Stomach (tissue), 9 donors: Measurements from ENCODE around the gene NTM. TPM values are rescaled to one million over a fixed set of nuclear protein-coding genes. Genes with fewer than 3 reads are reported as not detected.

Experiments
- DNase-seq, 2 donors: peaks; one replicate each; pipeline versions ENCODE4 v3.0.0 to v3.0.0-alpha.2; 2013 to 2019
- H3K27ac ChIP-seq, 5 donors: fragments of 200-600 bp in 4 of 5; sonication (generic) in 4 of 5; one replicate each; pipeline ENCODE4 v1.5.1; 2013 to 2019; ENCODE audit warnings: mild to moderate bottlenecking in 1 of 5, moderate library complexity in 1 of 5
- H3K27me3 ChIP-seq, 3 donors: fragments of 200-600 bp; sonication (generic); one replicate each; pipeline ENCODE4 v1.5.1; 2017 to 2019; ENCODE audit warnings: mixed run types in 1 of 3
- H3K36me3 ChIP-seq, 4 donors: fragments of 200-600 bp; sonication (generic); 1 replicate in 3 of 4; 2 replicates in 1 of 4; pipeline ENCODE4 v1.5.1; 2016 to 2019
- H3K4me1 ChIP-seq, 4 donors: fragments of 200-600 bp; sonication (generic); one replicate each; pipeline ENCODE4 v1.5.1; 2016 to 2019
- H3K4me3 ChIP-seq, 4 donors: fragments of 200-600 bp; sonication (generic) in 3 of 4; one replicate each; pipeline ENCODE4 v1.5.1; 2016 to 2019; ENCODE audit warnings: mild to moderate bottlenecking in 1 of 4
- H3K9me3 ChIP-seq, 4 donors: fragments of 200-600 bp; sonication (generic); one replicate each; pipeline ENCODE4 v1.5.1; 2016 to 2019
- EP300 ChIP-seq: sonication (generic); formaldehyde crosslinking; IDR thresholded peaks from one replicate; pipeline ENCODE4 v1.6.1; 2017; ENCODE audit warnings: antibody characterized with exemption
- POLR2A ChIP-seq, 4 donors: fragments of 450-650 bp; IDR thresholded peaks; one replicate each; pipeline ENCODE4 v1.6.1; 2016; ENCODE audit warnings: antibody characterized with exemption in 4 of 4, control low read depth in 2 of 4, mild to moderate bottlenecking in 1 of 4, moderate library complexity in 1 of 4
- POLR2AphosphoS5 ChIP-seq, 3 donors: sonication (generic); formaldehyde crosslinking; IDR thresholded peaks; one replicate each; pipeline ENCODE4 v1.6.1; 2016; ENCODE audit warnings: antibody characterized with exemption in 3 of 3
- WGBS, 5 donors: extraction: QIAGEN DNeasy Blood & Tissue Kit in 3 of 5; methylation state at CpG; one replicate each; pipeline versions ENCODE4 v1.1.5 to v1.1.7; 2013 to 2018; 5-methylcytosine and 5-hydroxymethylcytosine counted together
- intact Hi-C: fragments of 100-400 bp; cut with DNase I; formaldehyde crosslinking; loops from one replicate; pipeline ENCODE4 v1.15.1; 2023; ENCODE audit warnings: low total_unique reads
- polyA plus RNA-seq, 3 donors: library from polyadenylated mRNA; stranded (reverse); fragments of 200-250 nt; gene quantifications; one replicate each; pipeline ENCODE4 v1.2.3, GENCODE V29; 2013
- total RNA-seq, 5 donors: library from RNA; depleted of rRNA; stranded (reverse); fragments of >200 nt; gene quantifications; one replicate each; pipeline versions ENCODE4 v1.1.0 to v1.2.3, GENCODE V29; 2014 to 2016
- TF ChIP-seq, protein P1 (sequence below), 7 experiments: fragments of 450-650 bp in 4 of 7; fragments of 200-600 bp in 3 of 7; sonication (generic) in 3 of 7; IDR thresholded peaks; one replicate each; pipeline ENCODE4 v1.5.1; 2016 to 2019; ENCODE audit warnings: antibody characterized with exemption in 7 of 7, control low read depth in 2 of 7, mild to moderate bottlenecking in 1 of 7
- donor health status: healthy with polysubstance abuse.
- donor health status: Bipolar disorder and iron deficiency.
- donor health status: healthy.

NTM gene
- total and polyA plus RNA-seq, 8 donors = 0.50 to 8.4 (median 1.3) TPM; not detected in 3

DNA sequence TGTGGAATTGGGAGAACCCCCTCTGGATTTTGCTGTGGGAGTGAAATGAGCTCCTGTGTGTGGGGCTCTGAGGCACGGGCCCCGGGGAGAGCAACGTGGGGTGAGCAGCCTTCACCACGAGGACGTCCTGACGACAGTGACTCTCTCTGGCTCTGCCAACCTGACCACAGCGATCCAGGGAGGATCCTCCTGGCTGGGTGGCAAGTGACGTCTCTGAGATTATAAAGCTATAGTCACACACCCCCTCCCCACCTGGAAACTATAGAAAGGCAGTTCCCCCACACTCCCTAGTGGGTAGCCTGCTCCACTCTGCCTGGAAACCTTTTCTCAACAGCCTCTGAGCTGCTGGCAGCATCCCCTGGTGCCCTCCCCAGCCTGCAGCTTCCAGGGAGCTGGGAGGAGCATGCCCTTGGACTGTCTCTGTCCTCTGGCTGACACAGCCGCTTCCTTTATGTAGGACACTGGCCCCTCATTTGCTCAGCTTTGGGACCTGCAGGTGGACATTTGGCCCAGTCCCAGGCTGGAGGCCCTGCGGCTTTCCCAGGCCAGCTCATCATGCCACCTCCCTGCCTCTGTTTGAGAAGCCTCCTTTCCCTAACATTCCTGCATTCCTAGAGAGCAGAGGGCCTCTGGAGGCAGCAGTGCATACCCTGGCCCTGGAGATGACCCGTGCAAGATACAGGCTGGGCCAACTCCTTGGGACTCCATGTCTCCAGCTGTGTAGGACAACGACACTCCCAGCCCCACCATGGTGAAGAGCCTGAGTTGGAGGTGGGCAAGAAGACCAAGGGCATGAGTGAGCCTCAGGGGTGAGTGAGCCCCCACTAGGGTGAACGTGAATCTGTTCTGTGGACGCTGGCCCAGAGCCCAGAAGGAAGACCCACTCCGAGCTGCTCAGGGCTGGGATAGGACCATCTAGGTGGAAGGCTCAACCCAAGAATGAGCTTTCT lies 314.0 kb downstream of the NTM start:
- TF ChIP-seq EP300 (no peak), POLR2A (IDR thresholded peaks at IDR 0.05) (no peak), POLR2AphosphoS5 (IDR thresholded peaks at IDR 0.05) (no peak)
- no peaks in the 10 kb centered on the region for H3K9me3 ChIP-seq
- DNase-seq = no peak
- peaks cover 0 to 9% (median 7%) of the 10 kb centered on the region in 4 donors for H3K4me1 ChIP-seq
- intact Hi-C loops = no loop called here
- no peak overlapping the region for H3K27ac ChIP-seq
- no peak overlapping the region for H3K4me3 ChIP-seq
- no peaks in the 10 kb centered on the region for H3K36me3 ChIP-seq
- WGBS, 5 donors = 69 to 78% (median 70%) methylated on average over 9 to 15 of the region's 15 CpGs
- H3K27me3 ChIP-seq = peaks cover 0 to 72% (median 11%) of the 10 kb centered on the region in 3 donors

DNA sequence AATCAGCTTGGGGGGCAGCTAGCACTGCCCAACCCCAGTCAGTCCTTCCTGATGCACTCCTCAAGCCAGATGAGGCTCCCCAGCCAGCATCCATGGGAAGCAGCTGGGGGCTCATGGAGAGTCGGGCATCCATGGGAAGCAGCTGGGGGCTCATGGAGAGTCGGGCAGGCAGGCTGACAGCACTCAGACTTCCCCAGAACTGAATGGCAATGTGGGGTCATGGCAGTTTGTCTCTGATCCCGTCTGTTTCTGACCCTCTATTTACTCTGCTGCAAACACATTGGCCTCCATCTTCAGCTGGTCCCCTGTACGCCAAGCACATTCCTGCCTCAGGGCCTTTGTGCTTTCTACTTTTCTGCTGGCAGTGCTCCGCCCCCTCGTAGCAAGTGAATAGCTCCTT lies 314.8 kb downstream of the NTM start:
- intact Hi-C loops = no loop called here
- no peaks in the 10 kb centered on the region for H3K36me3 ChIP-seq
- WGBS, 5 donors = 64 to 79% (median 78%) methylated on average over 6 of the region's 6 CpGs
- no peaks in the 10 kb centered on the region for H3K9me3 ChIP-seq
- H3K4me1 ChIP-seq = peaks cover 0 to 9% (median 7%) of the 10 kb centered on the region in 4 donors
- H3K27ac ChIP-seq = no peak overlapping the region
- H3K4me3 ChIP-seq = no peak overlapping the region
- no peak for DNase-seq
- TF ChIP-seq, protein P1, sequence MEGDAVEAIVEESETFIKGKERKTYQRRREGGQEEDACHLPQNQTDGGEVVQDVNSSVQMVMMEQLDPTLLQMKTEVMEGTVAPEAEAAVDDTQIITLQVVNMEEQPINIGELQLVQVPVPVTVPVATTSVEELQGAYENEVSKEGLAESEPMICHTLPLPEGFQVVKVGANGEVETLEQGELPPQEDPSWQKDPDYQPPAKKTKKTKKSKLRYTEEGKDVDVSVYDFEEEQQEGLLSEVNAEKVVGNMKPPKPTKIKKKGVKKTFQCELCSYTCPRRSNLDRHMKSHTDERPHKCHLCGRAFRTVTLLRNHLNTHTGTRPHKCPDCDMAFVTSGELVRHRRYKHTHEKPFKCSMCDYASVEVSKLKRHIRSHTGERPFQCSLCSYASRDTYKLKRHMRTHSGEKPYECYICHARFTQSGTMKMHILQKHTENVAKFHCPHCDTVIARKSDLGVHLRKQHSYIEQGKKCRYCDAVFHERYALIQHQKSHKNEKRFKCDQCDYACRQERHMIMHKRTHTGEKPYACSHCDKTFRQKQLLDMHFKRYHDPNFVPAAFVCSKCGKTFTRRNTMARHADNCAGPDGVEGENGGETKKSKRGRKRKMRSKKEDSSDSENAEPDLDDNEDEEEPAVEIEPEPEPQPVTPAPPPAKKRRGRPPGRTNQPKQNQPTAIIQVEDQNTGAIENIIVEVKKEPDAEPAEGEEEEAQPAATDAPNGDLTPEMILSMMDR (IDR thresholded peaks at IDR 0.05) = no peak
- TF ChIP-seq EP300 (no peak), POLR2A (IDR thresholded peaks at IDR 0.05) (no peak), POLR2AphosphoS5 (IDR thresholded peaks at IDR 0.05) (no peak)
- peaks cover 0 to 76% (median 11%) of the 10 kb centered on the region in 3 donors for H3K27me3 ChIP-seq

DNA sequence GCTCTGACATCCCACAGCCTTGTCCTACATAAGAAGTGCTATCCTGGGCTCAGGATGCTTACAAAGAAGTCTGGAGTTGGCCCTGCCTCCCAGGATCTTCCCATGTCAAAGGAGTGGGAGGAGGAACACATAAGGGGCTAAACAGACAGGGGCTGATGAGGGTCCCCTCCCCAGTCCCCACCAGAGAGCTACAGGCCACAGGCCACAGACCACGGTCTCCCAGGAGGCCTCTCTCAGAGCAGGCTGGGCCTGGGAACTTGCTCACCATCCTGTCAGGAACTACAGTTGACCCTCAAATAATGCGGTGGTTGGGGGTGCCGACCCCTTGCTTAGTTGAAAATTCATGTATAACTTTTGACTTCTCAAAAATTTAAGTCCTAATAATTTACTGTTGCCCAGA lies 315.5 kb downstream of the NTM start:
- DNase-seq = no peak
- H3K27me3 ChIP-seq = peaks cover 0 to 83% (median 11%) of the 10 kb centered on the region in 3 donors
- no peak overlapping the region for H3K4me3 ChIP-seq
- TF ChIP-seq POLR2AphosphoS5 (IDR thresholded peaks at IDR 0.05) = no peak
- H3K27ac ChIP-seq = no peak overlapping the region
- H3K9me3 ChIP-seq = no peaks in the 10 kb centered on the region
- intact Hi-C loops = no loop called here
- peaks cover 0 to 9% (median 7%) of the 10 kb centered on the region in 4 donors for H3K4me1 ChIP-seq
- 82 to 98% (median 91%) methylated on average over 3 of the region's 3 CpGs for WGBS, 5 donors
- H3K36me3 ChIP-seq = no peaks in the 10 kb centered on the region

DNA sequence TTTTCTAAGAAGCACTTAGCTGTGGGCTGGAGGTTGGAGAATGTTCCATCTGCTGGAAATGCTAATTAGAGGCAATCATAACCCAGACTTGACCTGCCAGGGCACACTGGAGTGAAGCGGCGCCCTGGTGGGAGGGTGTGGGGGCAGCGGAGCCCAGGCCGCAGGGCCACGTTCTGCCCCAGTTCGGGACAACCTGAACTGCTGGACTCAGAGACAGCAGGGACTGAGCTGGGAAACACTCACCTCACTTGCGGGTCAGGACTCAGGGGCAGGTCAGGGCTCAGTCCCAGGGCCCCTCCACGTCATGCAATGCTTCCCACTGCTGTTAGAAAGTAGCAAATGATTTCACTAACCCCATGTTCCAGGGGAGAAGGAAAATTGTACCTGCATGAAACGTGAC lies 316.4 kb downstream of the NTM start:
- Histone ChIP-seq H3K9me3 (no peaks in the 10 kb centered on the region), H3K27ac (no peak overlapping the region), H3K27me3 (peaks cover 0 to 90% (median 18%) of the 10 kb centered on the region in 3 donors), H3K36me3 (no peaks in the 10 kb centered on the region), H3K4me3 (no peak overlapping the region), H3K4me1 (peaks cover 0 to 9% (median 7%) of the 10 kb centered on the region in 4 donors)
- WGBS, 5 donors = 82 to 95% (median 90%) methylated on average over 2 to 9 of the region's 9 CpGs
- intact Hi-C loops = no loop called here
- TF ChIP-seq POLR2AphosphoS5 (IDR thresholded peaks at IDR 0.05) = no peak
- no peak for DNase-seq

DNA sequence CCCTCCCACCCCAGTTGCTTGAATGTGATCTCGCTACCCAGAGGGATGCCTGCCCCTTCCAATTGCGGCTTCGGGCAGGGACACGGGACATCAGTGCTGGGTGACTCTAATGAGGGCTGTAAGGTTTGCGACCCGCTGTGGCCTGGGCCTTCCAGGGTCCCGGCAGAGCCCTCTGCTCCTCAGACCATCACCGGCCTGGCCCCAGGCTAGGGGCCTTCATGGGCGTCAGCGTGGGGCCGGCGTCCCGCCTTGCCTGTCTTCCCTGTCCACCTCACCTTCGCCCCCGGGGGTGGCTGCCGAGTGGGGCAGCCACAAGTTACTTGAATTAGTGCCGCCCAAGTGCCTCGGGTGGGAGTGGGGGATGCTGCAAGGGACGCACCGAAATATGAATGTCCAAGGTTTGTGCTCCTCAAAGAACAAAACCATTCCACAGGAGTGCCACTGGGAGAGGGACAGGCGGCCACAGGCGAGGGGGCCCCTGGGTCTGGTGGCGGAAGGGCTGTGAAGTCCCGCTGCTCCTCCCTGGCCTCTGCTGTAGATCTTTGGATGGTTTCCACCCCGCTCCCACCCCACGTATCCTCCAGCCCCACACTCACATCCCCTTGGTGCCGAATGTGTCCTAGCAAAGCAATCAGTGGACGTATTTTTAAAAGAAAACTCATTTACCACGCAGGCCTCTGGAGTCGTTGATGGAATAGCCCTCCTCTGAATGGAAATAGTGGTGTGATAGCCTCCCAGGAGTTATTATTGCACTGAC lies 317.1 kb downstream of the NTM start:
- H3K27me3 ChIP-seq = peaks cover 0 to 90% (median 17%) of the 10 kb centered on the region in 3 donors
- peaks cover 0 to 9% (median 7%) of the 10 kb centered on the region in 4 donors for H3K4me1 ChIP-seq
- intact Hi-C loops = no loop called here
- WGBS, 5 donors = 81 to 86% (median 83%) methylated on average over 24 to 30 of the region's 30 CpGs
- DNase-seq = no peak
- H3K27ac ChIP-seq = no peak overlapping the region
- no peak for TF ChIP-seq POLR2A (IDR thresholded peaks at IDR 0.05)
- no peak for TF ChIP-seq POLR2AphosphoS5 (IDR thresholded peaks at IDR 0.05)
- TF ChIP-seq, protein P1 (IDR thresholded peaks at IDR 0.05) = no peak
- TF ChIP-seq EP300 = no peak
- no peaks in the 10 kb centered on the region for H3K36me3 ChIP-seq
- H3K4me3 ChIP-seq = no peak overlapping the region
- H3K9me3 ChIP-seq = no peaks in the 10 kb centered on the region
